Muscle of back (tissue), 11 donors: ENCODE results near the gene RRP7A. TPM values are rescaled to one million over a fixed set of nuclear protein-coding genes. Genes with fewer than 3 reads are reported as not detected.
"Not testable (repeated sequence)": the region's sequence is repeated elsewhere in the genome, so short reads cannot be mapped to it uniquely, and the experiment has no call there.

Experiments
- DNase-seq, 3 donors: peaks; one replicate each; pipeline versions ENCODE4 v3.0.0 to v3.0.0-alpha.2; 2013
- polyA plus RNA-seq, 10 donors: library from polyadenylated mRNA; unstranded; fragments of 120-200 nt; gene quantifications; one replicate each; pipeline ENCODE4 v1.2.1, GENCODE V29; 2013; ENCODE audit not compliant: insufficient read length in 10 of 10

Gene RRP7A
- polyA plus RNA-seq, 10 donors = 15.3 to 30.3 (median 19.7) TPM

- DNase-seq = peak; percentile 35 to 64 (median 38)
These were observed 19.3 kb downstream of the RRP7A start for GRCh38 chr22:42500161-42500835.

GRCh38 chr22:42499773-42500160, 19.8 kb downstream of the RRP7A start:
- not testable (repeated sequence) for DNase-seq

- not testable (repeated sequence) for DNase-seq
These were observed 24.0 kb downstream of the RRP7A start for GRCh38 chr22:42495533-42496141.

- DNase-seq = no peak
These were observed 26.2 kb downstream of the RRP7A start for GRCh38 chr22:42493393-42493792.

- no peak for DNase-seq
These were observed 27.3 kb downstream of the RRP7A start for GRCh38 chr22:42492323-42492690.

GRCh38 chr22:42490243-42490832, 29.3 kb downstream of the RRP7A start:
- no peak for DNase-seq

- DNase-seq = no peak
These were observed 30.6 kb downstream of the RRP7A start for GRCh38 chr22:42489000-42489399.

GRCh38 chr22:42484506-42484905, 35.1 kb downstream of the RRP7A start:
- no peak for DNase-seq

GRCh38 chr22:42483610-42484223, 35.9 kb downstream of the RRP7A start:
- not testable (repeated sequence) for DNase-seq

- no peak for DNase-seq
These were observed 44.5 kb downstream of the RRP7A start for GRCh38 chr22:42475122-42475521.

- DNase-seq = peak; percentile 24 to 52 (median 31)
These were observed 46.0 kb downstream of the RRP7A start for GRCh38 chr22:42473484-42474193.

GRCh38 chr22:42472671-42473070, 46.9 kb downstream of the RRP7A start:
- no peak for DNase-seq

GRCh38 chr22:42471441-42471840, 48.2 kb downstream of the RRP7A start:
- no peak for DNase-seq

GRCh38 chr22:42470366-42471082, 49.1 kb downstream of the RRP7A start:
- DNase-seq = peak in 1 of 3 donors; percentile 24

GRCh38 chr22:42468841-42469240, 50.8 kb downstream of the RRP7A start:
- no peak for DNase-seq

GRCh38 chr22:42462016-42462415, 57.6 kb downstream of the RRP7A start:
- DNase-seq = no peak

GRCh38 chr22:42461511-42461910, 58.1 kb downstream of the RRP7A start:
- no peak for DNase-seq
